ENCODE results near the gene SYNPR.

Gene SYNPR

GRCh38 chr3:63414607-63415006 lies 136.5 kb downstream of the SYNPR start:
- no peak for DNase-seq (ENCODE audit: low read depth)
- H3K4me3 ChIP-seq (ENCODE audit: low read depth, low read length), result no peak overlapping the region
- no peak for TF ChIP-seq CTCF (conservative IDR thresholded peaks at IDR 0.05; ENCODE audit: low read depth, low read length)

GRCh38 chr3:63429905-63430304 lies 151.8 kb downstream of the SYNPR start:
- DNase-seq (ENCODE audit: low read depth), result peak; percentile 3
- no peak overlapping the region for H3K4me3 ChIP-seq (ENCODE audit: low read depth, low read length)
- no peak for TF ChIP-seq CTCF (conservative IDR thresholded peaks at IDR 0.05; ENCODE audit: low read depth, low read length)

- no peak for TF ChIP-seq CTCF (conservative IDR thresholded peaks at IDR 0.05; ENCODE audit: low read depth, low read length)
- no peak overlapping the region for H3K4me3 ChIP-seq (ENCODE audit: low read depth, low read length)
- no peak for DNase-seq (ENCODE audit: low read depth)
These were observed 152.8 kb downstream of the SYNPR start for GRCh38 chr3:63430875-63431274.

GRCh38 chr3:63437858-63438257 lies 159.8 kb downstream of the SYNPR start:
- no peak overlapping the region for H3K4me3 ChIP-seq (ENCODE audit: low read depth, low read length)
- no peak for DNase-seq (ENCODE audit: low read depth)
- TF ChIP-seq CTCF (conservative IDR thresholded peaks at IDR 0.05; ENCODE audit: low read depth, low read length), result no peak

GRCh38 chr3:63438826-63439371 lies 160.8 kb downstream of the SYNPR start:
- no peak for DNase-seq (ENCODE audit: low read depth)
- no peak for TF ChIP-seq CTCF (conservative IDR thresholded peaks at IDR 0.05; ENCODE audit: low read depth, low read length)
- H3K4me3 ChIP-seq (ENCODE audit: low read depth, low read length), result no peak overlapping the region

GRCh38 chr3:63441262-63441661 lies 163.2 kb downstream of the SYNPR start:
- no peak for DNase-seq (ENCODE audit: low read depth)
- H3K4me3 ChIP-seq (ENCODE audit: low read depth, low read length), result no peak overlapping the region
- TF ChIP-seq CTCF (conservative IDR thresholded peaks at IDR 0.05; ENCODE audit: low read depth, low read length), result no peak

GRCh38 chr3:63442918-63443317 lies 164.8 kb downstream of the SYNPR start:
- no peak for TF ChIP-seq CTCF (conservative IDR thresholded peaks at IDR 0.05; ENCODE audit: low read depth, low read length)
- DNase-seq (ENCODE audit: low read depth), result no peak
- H3K4me3 ChIP-seq (ENCODE audit: low read depth, low read length), result no peak overlapping the region

Measured in choroid plexus epithelial cell (primary cell).